ENCODE measurements around the gene CYP4V2.
"Not testable (repeated sequence)": the region's sequence is repeated elsewhere in the genome, so short reads cannot be mapped to it uniquely, and the experiment has no call there.

The CYP4V2 gene

GRCh38 chr4:186228514-186228894 is 37.1 kb downstream of the CYP4V2 start:
- no peak for DNase-seq (ENCODE audit: low read depth, low spot score)

- DNase-seq (ENCODE audit: low read depth, low spot score), result no peak
Observed at GRCh38 chr4:186234367-186234766, 43.0 kb downstream of the CYP4V2 start.

- no peak for DNase-seq (ENCODE audit: low read depth, low spot score)
Observed at GRCh38 chr4:186236126-186236525, 44.8 kb downstream of the CYP4V2 start.

DNA sequence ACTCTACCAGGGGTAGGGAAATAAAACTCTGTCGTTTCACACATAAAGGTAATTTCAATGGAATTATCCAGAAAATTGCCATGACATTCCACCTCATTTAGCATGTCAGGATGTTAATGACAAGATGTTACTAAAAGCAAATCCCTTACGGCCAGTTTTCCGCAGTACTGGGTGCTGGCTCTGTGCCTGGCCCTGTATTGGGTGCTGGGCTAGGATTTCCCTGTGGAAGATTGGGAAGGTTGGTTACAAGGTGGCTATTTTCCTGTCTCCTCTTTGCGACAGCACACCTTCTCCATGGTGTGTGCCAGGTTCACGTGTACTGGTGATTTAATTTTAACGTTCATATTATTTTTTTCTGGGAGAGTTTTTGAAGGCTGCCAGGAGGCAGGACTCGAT is 49.1 kb downstream of the CYP4V2 start:
- no peak for DNase-seq (ENCODE audit: low read depth, low spot score)

DNA sequence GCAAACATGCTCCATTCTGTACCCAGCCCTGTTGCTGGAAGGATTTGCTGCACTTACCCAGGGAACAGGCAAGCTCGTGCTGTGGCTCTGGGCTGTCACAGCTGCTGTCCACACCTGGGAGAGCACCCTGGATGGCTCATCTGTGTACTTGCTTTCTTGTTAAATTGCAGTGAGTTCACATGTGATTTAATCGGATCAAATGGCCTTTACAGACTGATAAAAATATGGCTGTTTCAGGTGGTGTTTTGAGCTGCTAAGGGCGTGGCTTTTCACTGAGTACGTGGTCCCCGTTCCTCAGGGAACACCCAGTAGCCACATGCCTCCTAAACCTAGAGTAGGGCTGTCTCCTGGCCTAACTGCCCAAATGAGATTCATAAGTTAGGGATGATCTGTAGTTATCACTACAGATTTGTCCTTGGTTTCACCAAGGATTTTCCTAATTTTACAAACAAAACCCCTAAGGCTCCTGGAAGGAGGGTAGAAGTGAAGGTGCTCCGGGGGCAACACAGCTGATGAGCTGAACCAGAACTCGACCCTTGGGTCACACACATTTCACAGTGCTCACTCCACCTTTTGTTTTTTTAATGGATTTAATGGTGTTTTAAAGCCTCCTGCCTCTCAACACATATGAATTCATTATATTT is 49.6 kb downstream of the CYP4V2 start:
- DNase-seq (ENCODE audit: low read depth, low spot score), result no peak

DNA sequence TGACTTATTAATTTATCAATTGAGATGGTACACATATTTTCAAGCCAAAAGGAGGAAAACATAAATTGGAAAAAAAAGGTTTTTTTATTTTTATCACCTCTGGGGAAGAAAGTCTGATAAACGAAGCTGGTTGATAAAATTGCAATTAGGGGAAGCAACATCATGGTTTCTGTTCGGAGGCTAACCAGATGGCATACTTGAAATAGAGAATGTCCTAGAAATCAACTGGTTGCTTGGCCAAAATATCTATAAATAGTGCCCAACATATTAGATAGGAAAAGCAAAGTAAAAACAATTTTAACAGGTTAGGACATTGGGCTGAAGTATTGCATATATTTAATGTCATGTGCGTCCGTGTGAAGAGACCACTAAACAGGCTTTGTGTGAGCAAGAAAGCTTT is 50.2 kb downstream of the CYP4V2 start:
- DNase-seq (ENCODE audit: low read depth, low spot score), result no peak

- DNase-seq (ENCODE audit: low read depth, low spot score), result not testable (repeated sequence)
Observed at GRCh38 chr4:186242031-186242430, 50.7 kb downstream of the CYP4V2 start.

DNA sequence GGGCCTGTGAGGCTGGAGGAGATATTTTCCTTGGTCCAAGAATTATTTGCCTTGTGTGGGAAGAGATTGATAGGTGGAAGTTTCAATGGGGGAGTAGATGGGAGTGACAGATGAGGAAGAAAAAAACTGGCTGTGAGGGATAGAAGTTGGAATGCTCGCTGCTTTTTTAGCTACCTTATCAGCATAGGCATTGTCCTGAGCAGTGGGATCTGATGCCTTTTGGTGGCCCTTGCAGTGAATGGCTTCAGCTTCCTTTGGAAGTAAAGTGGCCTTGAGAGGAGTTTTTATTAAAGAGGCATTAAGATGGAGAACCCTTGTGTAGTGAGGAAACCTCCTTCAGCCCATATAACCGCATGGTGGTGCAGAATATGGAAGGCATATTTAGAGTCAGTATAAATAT is 52.0 kb downstream of the CYP4V2 start:
- no peak for DNase-seq (ENCODE audit: low read depth, low spot score)

- DNase-seq (ENCODE audit: low read depth, low spot score), result no peak
Observed at GRCh38 chr4:186244835-186245234, 53.5 kb downstream of the CYP4V2 start.

DNA sequence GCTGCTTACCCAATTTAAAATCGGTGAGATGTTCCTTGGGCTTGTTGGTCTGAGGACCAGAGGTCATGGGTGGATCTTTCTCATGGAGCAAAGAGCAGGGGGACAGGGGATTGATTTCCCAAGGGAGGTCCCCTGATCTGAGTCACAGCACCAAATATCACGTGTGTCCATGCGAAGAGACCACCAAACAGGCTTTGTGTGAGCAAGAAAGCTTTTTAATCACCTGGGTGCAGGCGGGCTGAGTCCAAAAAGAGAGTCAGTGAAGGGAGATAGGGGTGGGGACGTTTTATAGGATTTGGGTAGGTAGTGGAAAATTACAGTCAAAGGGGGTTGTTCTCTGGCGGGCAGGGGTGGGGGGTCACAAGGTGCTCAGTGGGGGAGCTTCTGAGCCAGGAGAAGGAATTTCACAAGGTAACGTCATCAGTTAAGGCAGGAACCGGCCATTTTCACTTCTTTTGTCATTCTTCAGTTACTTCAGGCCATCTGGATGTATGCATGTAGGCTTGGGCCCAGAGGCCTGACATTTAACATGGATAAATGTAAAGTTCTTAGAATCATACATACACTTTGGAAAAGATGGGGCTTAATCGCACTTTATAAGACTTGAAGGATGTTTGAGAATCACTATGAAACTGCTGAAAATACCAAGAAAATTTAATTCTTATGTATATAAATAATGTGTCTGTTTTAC is 55.8 kb downstream of the CYP4V2 start:
- not testable (repeated sequence) for DNase-seq (ENCODE audit: low read depth, low spot score)

DNA sequence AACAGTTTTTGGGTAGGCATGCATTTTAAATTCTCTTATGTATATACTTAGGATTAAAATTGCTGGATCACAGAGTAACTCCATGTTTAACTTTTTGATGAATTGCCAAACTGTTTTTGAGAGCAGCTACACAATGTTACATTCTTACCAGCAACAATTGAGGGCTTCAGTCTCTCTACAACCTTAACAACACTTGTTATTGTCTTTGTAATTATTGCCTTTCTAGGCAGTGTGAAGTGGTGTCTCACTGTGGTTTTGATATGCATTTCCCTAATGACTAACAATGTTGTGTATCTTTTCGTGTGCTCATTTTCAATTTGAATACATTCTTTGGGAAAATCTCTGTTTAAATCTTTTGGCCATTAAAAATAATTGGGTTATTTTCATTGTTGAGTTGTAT is 57.3 kb downstream of the CYP4V2 start:
- DNase-seq (ENCODE audit: low read depth, low spot score), result no peak

GRCh38 chr4:186249785-186250754 is 58.7 kb downstream of the CYP4V2 start:
- DNase-seq (ENCODE audit: low read depth, low spot score), result no peak

GRCh38 chr4:186250760-186251159 is 59.4 kb downstream of the CYP4V2 start:
- no peak for DNase-seq (ENCODE audit: low read depth, low spot score)

- DNase-seq (ENCODE audit: low read depth, low spot score), result no peak
Observed at GRCh38 chr4:186255122-186255521, 63.8 kb downstream of the CYP4V2 start.

- DNase-seq (ENCODE audit: low read depth, low spot score), result no peak
Observed at GRCh38 chr4:186258216-186258811, 66.9 kb downstream of the CYP4V2 start.

DNA sequence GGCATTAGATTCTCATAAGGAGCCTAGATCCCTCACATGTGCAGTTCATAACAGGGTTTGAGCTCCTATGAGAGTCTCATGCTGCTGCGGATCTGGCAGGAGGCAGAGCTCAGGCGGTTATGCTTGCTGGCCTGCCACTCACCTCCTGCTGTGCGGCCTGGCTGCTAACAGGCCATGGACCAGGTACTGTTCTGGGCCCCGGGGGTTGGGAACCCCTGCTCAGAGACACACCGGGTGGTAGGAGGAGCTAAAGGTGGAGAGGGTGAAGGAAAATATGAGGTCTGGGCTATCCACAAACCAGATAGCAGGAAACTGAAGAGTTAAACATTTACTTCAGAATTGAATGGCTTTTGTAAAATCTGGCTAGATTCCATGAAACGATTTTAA is 68.7 kb downstream of the CYP4V2 start:
- no peak for DNase-seq (ENCODE audit: low read depth, low spot score)
